Measurements from ENCODE around the gene IGFALS. TPM values are rescaled to one million over a fixed set of nuclear protein-coding genes. Genes with fewer than 3 reads are reported as not detected.

Gene IGFALS
- polyA plus RNA-seq, 1 donor from 2014 or later = 1.2 TPM

GRCh38 chr16:1820946-1821290, 27.4 kb upstream of the IGFALS start:
- H3K27me3 ChIP-seq (ENCODE audit: insufficient read depth, low read depth, low read length) = no peaks in the 10 kb centered on the region
- no peak overlapping the region for H3K27ac ChIP-seq (ENCODE audit: low read length)
- H3K9ac ChIP-seq (ENCODE audit: low read length) = no peak overlapping the region
- H3K79me2 ChIP-seq (replicated peaks; ENCODE audit: insufficient read depth, low read length) = peaks cover 9% of the 10 kb centered on the region
- H3K4me3 ChIP-seq (ENCODE audit: low read length) = no peak overlapping the region
- H3K36me3 ChIP-seq (ENCODE audit: insufficient read depth, low read length) = no peaks in the 10 kb centered on the region
- TF ChIP-seq MXI1 (conservative IDR thresholded peaks at IDR 0.05; ENCODE audit: poor library complexity, severe bottlenecking) (no peak), POLR2AphosphoS5 (IDR thresholded peaks at IDR 0.05) (no peak), SMC3 (conservative IDR thresholded peaks at IDR 0.05; ENCODE audit: poor library complexity) (no peak), EP300 (conservative IDR thresholded peaks at IDR 0.05; ENCODE audit: poor library complexity, severe bottlenecking) (no peak), REST (IDR thresholded peaks at IDR 0.05; ENCODE audit: borderline replicate concordance) (no peak), EZH2 (IDR thresholded peaks at IDR 0.05; ENCODE audit: borderline replicate concordance, insufficient read depth, low read length, poor library complexity, severe bottlenecking) (no peak), RAD21 (conservative IDR thresholded peaks at IDR 0.05) (no peak), TAF1 (IDR thresholded peaks at IDR 0.05; ENCODE audit: low read depth) (no peak)
- TF ChIP-seq, protein P1, sequence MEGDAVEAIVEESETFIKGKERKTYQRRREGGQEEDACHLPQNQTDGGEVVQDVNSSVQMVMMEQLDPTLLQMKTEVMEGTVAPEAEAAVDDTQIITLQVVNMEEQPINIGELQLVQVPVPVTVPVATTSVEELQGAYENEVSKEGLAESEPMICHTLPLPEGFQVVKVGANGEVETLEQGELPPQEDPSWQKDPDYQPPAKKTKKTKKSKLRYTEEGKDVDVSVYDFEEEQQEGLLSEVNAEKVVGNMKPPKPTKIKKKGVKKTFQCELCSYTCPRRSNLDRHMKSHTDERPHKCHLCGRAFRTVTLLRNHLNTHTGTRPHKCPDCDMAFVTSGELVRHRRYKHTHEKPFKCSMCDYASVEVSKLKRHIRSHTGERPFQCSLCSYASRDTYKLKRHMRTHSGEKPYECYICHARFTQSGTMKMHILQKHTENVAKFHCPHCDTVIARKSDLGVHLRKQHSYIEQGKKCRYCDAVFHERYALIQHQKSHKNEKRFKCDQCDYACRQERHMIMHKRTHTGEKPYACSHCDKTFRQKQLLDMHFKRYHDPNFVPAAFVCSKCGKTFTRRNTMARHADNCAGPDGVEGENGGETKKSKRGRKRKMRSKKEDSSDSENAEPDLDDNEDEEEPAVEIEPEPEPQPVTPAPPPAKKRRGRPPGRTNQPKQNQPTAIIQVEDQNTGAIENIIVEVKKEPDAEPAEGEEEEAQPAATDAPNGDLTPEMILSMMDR (IDR thresholded peaks at IDR 0.05; ENCODE audit: poor library complexity, severe bottlenecking) = no peak
- H2AFZ ChIP-seq (ENCODE audit: low read depth, low read length) = no peak overlapping the region
- H3K4me2 ChIP-seq (ENCODE audit: low read length) = no peak overlapping the region
- no peaks in the 10 kb centered on the region for H4K20me1 ChIP-seq (ENCODE audit: insufficient read depth)
- H3F3A ChIP-seq (ENCODE audit: insufficient read depth, low read length, poor library complexity, severe bottlenecking) = no peaks in the 10 kb centered on the region
- H3K9me3 ChIP-seq (ENCODE audit: low read length) = no peaks in the 10 kb centered on the region
- no peaks in the 10 kb centered on the region for H3K9me2 ChIP-seq (ENCODE audit: insufficient read depth, low read length)

DNA sequence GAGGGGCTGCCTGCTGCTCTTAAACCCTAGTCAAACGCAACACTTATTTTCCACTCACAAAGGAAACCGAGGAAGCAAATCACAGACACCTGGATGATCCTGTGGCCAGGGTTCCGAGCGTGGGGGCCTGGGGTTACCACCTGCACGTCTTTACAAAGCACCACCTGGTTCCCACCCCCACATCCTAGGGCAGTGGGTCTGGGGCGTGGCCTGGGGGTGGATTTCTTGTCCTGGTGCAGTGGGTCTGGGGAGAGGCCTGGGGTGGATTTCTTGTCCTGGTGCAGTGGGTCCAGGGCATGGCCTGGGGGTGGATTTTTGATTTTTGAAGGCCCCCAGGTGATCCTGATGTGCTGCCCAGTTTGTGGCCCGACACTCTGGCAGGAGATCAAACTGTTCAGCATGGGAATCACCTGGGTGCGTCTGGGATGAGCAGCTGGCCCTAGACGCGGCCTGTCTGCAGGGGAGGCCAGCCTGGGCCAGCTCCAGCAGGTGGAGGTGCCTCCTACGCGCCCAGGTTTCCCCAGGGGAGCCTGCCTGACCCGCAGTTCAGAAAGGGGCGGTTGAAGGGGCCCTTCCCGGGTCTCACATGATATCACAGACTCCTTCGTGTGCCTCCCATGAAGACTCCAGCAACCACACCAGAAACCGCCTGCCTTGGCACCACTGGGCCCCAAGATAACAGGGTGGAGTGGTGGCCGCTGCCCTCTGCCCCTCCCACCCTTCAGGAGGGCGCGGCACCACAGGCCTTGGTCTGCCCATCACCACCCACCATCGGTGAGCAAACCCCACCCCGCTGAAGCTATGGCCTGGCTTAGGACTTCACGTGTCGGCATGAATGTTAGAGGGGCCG, 26.8 kb upstream of the IGFALS start:
- Histone ChIP-seq H3K27ac (ENCODE audit: low read length) (no peak overlapping the region), H3K4me2 (ENCODE audit: low read length) (no peak overlapping the region), H3K9ac (ENCODE audit: low read length) (no peak overlapping the region), H3F3A (ENCODE audit: insufficient read depth, low read length, poor library complexity, severe bottlenecking) (no peaks in the 10 kb centered on the region), H3K36me3 (ENCODE audit: insufficient read depth, low read length) (no peaks in the 10 kb centered on the region), H3K9me2 (ENCODE audit: insufficient read depth, low read length) (no peaks in the 10 kb centered on the region), H3K4me3 (ENCODE audit: low read length) (no peak overlapping the region), H3K79me2 (replicated peaks; ENCODE audit: insufficient read depth, low read length) (peaks cover 5% of the 10 kb centered on the region), H2AFZ (ENCODE audit: low read depth, low read length) (no peak overlapping the region), H3K9me3 (ENCODE audit: low read length) (no peaks in the 10 kb centered on the region), H4K20me1 (ENCODE audit: insufficient read depth) (no peaks in the 10 kb centered on the region), H3K27me3 (ENCODE audit: insufficient read depth, low read depth, low read length) (no peaks in the 10 kb centered on the region)
- TF ChIP-seq EZH2 (IDR thresholded peaks at IDR 0.05; ENCODE audit: borderline replicate concordance, insufficient read depth, low read length, poor library complexity, severe bottlenecking) = no peak
- no peak for TF ChIP-seq POLR2AphosphoS5 (IDR thresholded peaks at IDR 0.05)
- TF ChIP-seq REST (IDR thresholded peaks at IDR 0.05; ENCODE audit: borderline replicate concordance) = no peak
- no peak for TF ChIP-seq TAF1 (IDR thresholded peaks at IDR 0.05; ENCODE audit: low read depth)
- TF ChIP-seq EP300 (conservative IDR thresholded peaks at IDR 0.05; ENCODE audit: poor library complexity, severe bottlenecking) = no peak
- no peak for TF ChIP-seq MXI1 (conservative IDR thresholded peaks at IDR 0.05; ENCODE audit: poor library complexity, severe bottlenecking)

Data from neural cell (in vitro differentiated cells).